Bronchial epithelial cell (primary cell): Measurements from ENCODE around the gene PHC2. TPM values are rescaled to one million over a fixed set of nuclear protein-coding genes. Genes with fewer than 3 reads are reported as not detected.

Source experiments
- DNase-seq: peaks from one replicate; pipeline ENCODE4 v3.0.0-alpha.2; 2010; ENCODE audit warnings: low read depth
- FAIRE-seq: peaks from 2 replicates; lab custom pipeline; 2011; peaks lifted over from hg19 to GRCh38; lab: Jason Lieb, UNC
- H3K27me3 ChIP-seq: 2 replicates; pipeline ENCODE4 v1.5.1; 2011; ENCODE audit warnings: low read length; ENCODE audit not compliant: control insufficient read depth, insufficient read depth
- H3K36me3 ChIP-seq: 2 replicates; pipeline ENCODE4 v1.5.1; 2011; ENCODE audit warnings: low read length; ENCODE audit not compliant: control insufficient read depth, insufficient read depth
- H3K4me3 ChIP-seq: 2 replicates; pipeline ENCODE4 v1.5.1; 2011; ENCODE audit warnings: mild to moderate bottlenecking, low read depth, low read length, control low read depth
- total RNA-seq: library from RNA; depleted of rRNA; stranded (reverse); fragments of >200 nt; gene quantifications from 2 replicates; pipeline ENCODE4 v1.2.1, GENCODE V29; 2014
- TF ChIP-seq, protein P1 (sequence below): IDR thresholded peaks from 2 replicates; pipeline ENCODE4 v1.5.1; 2011; ENCODE audit warnings: mild to moderate bottlenecking, moderate library complexity, low read length, control low read depth, inconsistent platforms; ENCODE audit not compliant: insufficient read depth, severe bottlenecking

Gene PHC2
- total RNA-seq, 1 donor from 2014 or later, result 32.1 TPM

DNA sequence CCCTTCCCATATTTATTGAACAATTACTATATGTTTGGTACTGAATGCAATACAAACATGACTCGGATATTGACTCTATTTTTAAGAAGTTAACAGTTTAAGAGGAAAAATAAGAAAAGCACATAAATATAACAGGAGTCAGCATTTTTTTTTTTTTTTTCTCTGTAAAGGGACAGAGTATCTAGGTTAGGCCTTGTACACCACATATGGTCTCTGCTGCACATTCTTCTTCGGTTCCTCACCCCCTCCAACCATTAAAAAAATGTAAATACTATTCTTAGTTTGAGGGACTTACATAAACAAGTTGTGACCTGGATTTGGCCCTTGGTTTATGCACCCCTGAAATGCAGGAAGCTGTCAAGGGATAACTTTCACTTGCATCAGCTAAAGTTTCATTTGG, 40.4 kb downstream of the PHC2 start:
- DNase-seq (no peak), FAIRE-seq (no peak)
- TF ChIP-seq, protein P1, sequence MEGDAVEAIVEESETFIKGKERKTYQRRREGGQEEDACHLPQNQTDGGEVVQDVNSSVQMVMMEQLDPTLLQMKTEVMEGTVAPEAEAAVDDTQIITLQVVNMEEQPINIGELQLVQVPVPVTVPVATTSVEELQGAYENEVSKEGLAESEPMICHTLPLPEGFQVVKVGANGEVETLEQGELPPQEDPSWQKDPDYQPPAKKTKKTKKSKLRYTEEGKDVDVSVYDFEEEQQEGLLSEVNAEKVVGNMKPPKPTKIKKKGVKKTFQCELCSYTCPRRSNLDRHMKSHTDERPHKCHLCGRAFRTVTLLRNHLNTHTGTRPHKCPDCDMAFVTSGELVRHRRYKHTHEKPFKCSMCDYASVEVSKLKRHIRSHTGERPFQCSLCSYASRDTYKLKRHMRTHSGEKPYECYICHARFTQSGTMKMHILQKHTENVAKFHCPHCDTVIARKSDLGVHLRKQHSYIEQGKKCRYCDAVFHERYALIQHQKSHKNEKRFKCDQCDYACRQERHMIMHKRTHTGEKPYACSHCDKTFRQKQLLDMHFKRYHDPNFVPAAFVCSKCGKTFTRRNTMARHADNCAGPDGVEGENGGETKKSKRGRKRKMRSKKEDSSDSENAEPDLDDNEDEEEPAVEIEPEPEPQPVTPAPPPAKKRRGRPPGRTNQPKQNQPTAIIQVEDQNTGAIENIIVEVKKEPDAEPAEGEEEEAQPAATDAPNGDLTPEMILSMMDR, result no peak
- H3K36me3 ChIP-seq, result no peaks in the 10 kb centered on the region
- no peak overlapping the region for H3K4me3 ChIP-seq
- H3K27me3 ChIP-seq, result no peaks in the 10 kb centered on the region

DNA sequence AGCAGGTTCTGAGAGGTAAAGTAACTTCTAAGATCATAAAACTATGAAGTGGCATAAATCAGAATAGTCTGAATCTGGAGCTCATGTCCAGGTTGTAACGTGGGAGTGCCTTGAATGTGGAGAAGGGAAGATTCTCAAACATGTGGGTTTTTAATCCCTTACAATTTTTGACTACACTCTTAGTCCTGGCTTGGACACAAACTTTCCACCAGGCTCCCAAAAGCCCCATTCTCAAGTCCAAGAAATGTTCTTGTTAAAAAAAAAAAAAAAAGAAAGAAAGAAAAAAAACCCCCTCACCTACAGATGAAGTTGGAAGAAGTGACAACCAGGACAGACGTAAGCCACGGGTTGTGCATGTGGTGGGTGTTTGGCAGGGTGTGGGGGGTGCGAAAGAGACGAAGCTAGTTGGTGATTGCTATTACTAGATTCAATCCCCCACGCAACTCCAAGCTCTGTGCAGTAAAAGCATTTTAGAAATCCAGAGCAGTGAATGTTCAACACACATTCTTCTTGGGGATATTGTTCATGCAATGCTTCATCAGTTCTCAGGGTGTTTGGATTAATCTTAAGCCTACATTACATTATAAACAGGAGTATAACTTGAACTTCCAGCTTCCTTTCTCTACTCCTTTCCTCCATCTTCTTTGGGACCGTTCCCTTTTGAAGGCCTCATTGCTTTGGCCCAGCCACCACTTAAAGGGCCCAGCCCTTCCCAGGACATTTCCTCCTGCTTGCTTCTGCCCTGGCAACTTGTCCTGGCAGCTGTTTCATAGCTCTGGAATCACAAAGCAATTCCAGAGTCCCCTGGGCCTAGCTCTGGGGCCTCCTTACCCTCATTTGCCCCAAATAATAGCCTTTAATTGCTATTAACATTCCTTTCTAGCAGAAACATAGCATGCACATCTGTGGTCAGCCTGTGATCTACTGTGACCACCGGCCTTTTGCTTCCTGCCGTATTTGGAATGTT, 41.8 kb downstream of the PHC2 start:
- DNase-seq (no peak), FAIRE-seq (no peak)
- Histone ChIP-seq H3K4me3 (no peak overlapping the region), H3K27me3 (no peaks in the 10 kb centered on the region), H3K36me3 (no peaks in the 10 kb centered on the region)
- TF ChIP-seq, protein P1, result no peak

DNA sequence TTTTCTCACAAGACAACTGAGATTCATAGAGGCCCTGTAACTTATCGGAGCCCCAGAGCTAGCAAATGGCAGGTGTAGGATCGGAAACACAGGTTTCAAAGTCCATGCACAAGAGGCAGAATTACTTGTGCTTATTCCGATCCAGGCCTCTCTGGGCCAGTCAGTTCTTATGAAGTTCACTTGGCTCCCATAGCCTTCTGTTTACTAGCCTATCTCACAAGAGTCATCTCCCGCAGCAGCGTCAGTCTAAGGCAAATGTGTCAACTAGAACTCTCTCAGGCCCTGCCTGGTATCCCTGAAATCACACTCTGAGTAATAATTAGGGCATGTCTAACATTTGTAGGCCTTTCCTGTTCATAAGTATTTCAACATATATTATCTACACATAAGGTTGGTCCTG, 43.3 kb downstream of the PHC2 start:
- TF ChIP-seq, protein P1, result no peak
- peak; percentile 93 for DNase-seq
- FAIRE-seq, result no peak
- H3K4me3 ChIP-seq, result no peak overlapping the region
- H3K27me3 ChIP-seq, result no peaks in the 10 kb centered on the region
- H3K36me3 ChIP-seq, result no peaks in the 10 kb centered on the region

DNA sequence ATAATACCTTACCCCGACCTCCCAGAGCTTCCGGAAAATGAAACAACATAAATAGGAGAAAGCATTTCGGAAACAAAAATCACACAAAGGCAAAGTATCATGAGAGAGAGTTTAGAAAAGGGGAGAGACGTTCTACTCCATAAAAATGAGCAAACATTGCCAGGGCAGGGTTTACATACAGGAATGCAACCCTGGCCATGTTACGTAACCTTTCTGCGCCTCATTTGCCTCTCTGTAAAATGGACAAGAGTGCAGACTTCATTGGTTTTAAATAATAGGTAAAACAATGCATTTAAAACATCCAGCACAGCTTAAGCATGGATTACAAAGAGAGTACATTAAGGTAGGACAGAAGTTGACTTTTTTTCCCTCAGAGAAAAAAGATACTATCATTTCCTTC, 45.6 kb downstream of the PHC2 start:
- DNase-seq (no peak), FAIRE-seq (no peak)
- Histone ChIP-seq H3K27me3 (no peaks in the 10 kb centered on the region), H3K36me3 (no peaks in the 10 kb centered on the region), H3K4me3 (no peak overlapping the region)
- TF ChIP-seq, protein P1, result no peak

DNA sequence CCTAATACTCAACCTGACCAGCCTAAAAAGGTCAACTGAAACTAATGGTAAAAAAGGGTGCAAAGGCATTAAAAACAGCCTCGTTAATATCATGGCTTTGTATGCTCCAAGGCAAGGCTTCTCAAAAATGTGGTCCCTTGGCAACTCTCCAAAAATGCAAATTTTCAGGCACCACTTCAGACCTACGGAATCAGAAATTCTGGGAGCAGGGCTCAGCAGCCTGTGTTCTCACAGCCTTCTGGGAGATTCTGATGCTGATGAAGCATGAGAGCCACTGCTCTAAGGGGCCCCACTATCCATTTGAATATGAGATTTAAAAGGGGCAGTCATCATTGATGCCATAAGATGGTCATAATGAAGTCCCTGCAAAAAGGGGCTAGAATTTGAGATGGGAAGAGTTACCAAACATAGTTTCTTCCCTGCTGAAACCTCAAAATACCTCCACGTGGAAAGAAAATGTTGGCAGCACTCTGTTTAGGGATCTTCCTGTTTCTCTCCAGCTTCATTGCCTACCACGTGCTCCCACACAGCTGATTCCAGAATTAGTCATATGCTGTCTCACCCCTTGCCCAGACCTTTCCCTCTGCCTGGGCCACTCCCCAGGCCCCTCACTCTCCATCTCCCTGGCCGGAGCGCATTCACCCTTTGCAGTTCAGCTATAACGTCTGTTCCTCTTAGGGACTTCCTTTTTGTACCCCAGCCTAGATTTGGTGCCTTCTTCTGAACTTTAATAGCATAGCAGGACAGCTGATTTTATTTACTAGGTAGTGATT, 46.7 kb downstream of the PHC2 start:
- FAIRE-seq (no peak), DNase-seq (peak; percentile 81)
- Histone ChIP-seq H3K4me3 (no peak overlapping the region), H3K36me3 (no peaks in the 10 kb centered on the region), H3K27me3 (no peaks in the 10 kb centered on the region)
- TF ChIP-seq, protein P1, result no peak
